Natural killer cell (primary cell): ENCODE results near the gene DICER1. TPM values are rescaled to one million over a fixed set of nuclear protein-coding genes. Genes with fewer than 3 reads are reported as not detected.

Experiments used
- ATAC-seq, 3 donors: fragments of 150-1000 bp in 2 of 3; fragments of 200-7000 bp in 1 of 3; cut with Tn5 transposase; 1 replicate in 1 of 3; 2 replicates in 2 of 3; pipeline ENCODE4 v1.10.0; 2021; ENCODE audit warnings: mild to moderate bottlenecking in 2 of 3, moderate library complexity in 2 of 3
- DNase-seq, 2 donors: peaks; one replicate each; pipeline versions ENCODE4 v3.0.0 to v3.0.0-alpha.2; 2013 to 2021; ENCODE audit warnings: mixed read lengths in 1 of 2
- H3K27ac ChIP-seq: one replicate; pipeline ENCODE4 v1.5.1; 2013; ENCODE audit warnings: mild to moderate bottlenecking, low read length
- H3K27me3 ChIP-seq: one replicate; pipeline ENCODE4 v1.6.1; 2013; ENCODE audit warnings: low read length; ENCODE audit not compliant: control insufficient read depth, insufficient read depth
- H3K36me3 ChIP-seq: one replicate; pipeline ENCODE4 v1.6.1; 2013; ENCODE audit warnings: low read length; ENCODE audit not compliant: control insufficient read depth, insufficient read depth
- H3K4me1 ChIP-seq: one replicate; pipeline ENCODE4 v1.6.1; 2013; ENCODE audit warnings: low read length; ENCODE audit not compliant: control insufficient read depth, insufficient read depth
- H3K4me3 ChIP-seq: one replicate; pipeline ENCODE4 v1.5.1; 2013; ENCODE audit warnings: low read length
- H3K9me3 ChIP-seq: one replicate; pipeline ENCODE4 v1.6.1; 2013; ENCODE audit warnings: low read length; ENCODE audit not compliant: control insufficient read depth, insufficient read depth
- H3K27ac Mint-ChIP-seq, 2 donors: one replicate each; pipeline ENCODE4 v1.8.0; 2022; ENCODE audit warnings: mild to moderate bottlenecking in 2 of 2, mixed read lengths in 2 of 2, moderate library complexity in 1 of 2
- H3K27me3 Mint-ChIP-seq, 2 donors: one replicate each; pipeline ENCODE4 v1.8.0; 2022; ENCODE audit warnings: low read depth in 2 of 2, mixed read lengths in 2 of 2
- H3K36me3 Mint-ChIP-seq: one replicate; pipeline ENCODE4 v1.8.0; 2022; ENCODE audit warnings: mixed read lengths
- H3K4me1 Mint-ChIP-seq, 2 donors: one replicate each; pipeline ENCODE4 v1.8.0; 2022; ENCODE audit warnings: mixed read lengths in 2 of 2
- H3K4me3 Mint-ChIP-seq: one replicate; pipeline ENCODE4 v1.8.0; 2022; ENCODE audit warnings: mild to moderate bottlenecking, moderate library complexity, mixed read lengths
- H3K9me3 Mint-ChIP-seq, 2 donors: one replicate each; pipeline ENCODE4 v1.8.0; 2022; ENCODE audit warnings: mixed read lengths in 2 of 2
- WGBS: methylation state at CpG from one replicate; pipeline ENCODE4 v1.1.7; 2013; ENCODE audit warnings: missing lambda C conversion rate; ENCODE audit not compliant: insufficient coverage; 5-methylcytosine and 5-hydroxymethylcytosine counted together
- intact Hi-C: fragments of 100-400 bp; cut with micrococcal nuclease; formaldehyde crosslinking; loops from one replicate; pipeline ENCODE4 v1.14.2; 2022
- total RNA-seq, 4 donors: library from RNA; stranded (reverse); fragments of 120-200 nt in 1 of 4; gene quantifications; one replicate each; pipeline versions ENCODE4 v1.2.3 to v1.2.4, GENCODE V29; 2013 to 2022
- TF ChIP-seq, protein P1 (sequence below): fragments of 200-600 bp; IDR thresholded peaks from one replicate; pipeline ENCODE4 v1.8.0; 2022; ENCODE audit warnings: antibody characterized with exemption

Gene DICER1
- total RNA-seq, 3 donors from 2014 or later (not counting 1 experiment from before 2014, with no cell fraction given), result 47.7 to 59.3 (median 52.9) TPM

DNA sequence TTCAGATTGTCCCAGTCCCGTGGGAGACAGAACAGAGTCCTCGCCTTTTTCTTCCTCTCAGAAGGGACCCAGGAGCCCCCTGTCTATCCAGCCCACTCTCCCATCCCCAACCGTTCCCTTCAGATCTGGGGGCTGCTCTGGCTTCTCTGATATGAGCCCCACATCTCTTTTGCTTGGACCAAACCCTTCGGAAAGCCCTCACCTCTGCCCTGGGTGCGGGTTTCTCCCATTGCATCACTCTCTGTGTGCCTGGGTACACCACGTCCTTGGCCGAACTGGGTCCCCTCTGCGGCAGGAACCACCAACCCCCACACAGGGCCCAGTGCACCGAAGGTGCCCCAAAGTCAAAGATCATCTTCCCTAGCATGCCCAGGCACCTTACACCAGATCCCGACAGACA, 87.8 kb downstream of the DICER1 start:
- no peak overlapping the region for H3K4me3 Mint-ChIP-seq
- WGBS, result 83% methylated on average over 9 of the region's 10 CpGs
- H3K36me3 ChIP-seq, result no peaks in the 10 kb centered on the region

DNA sequence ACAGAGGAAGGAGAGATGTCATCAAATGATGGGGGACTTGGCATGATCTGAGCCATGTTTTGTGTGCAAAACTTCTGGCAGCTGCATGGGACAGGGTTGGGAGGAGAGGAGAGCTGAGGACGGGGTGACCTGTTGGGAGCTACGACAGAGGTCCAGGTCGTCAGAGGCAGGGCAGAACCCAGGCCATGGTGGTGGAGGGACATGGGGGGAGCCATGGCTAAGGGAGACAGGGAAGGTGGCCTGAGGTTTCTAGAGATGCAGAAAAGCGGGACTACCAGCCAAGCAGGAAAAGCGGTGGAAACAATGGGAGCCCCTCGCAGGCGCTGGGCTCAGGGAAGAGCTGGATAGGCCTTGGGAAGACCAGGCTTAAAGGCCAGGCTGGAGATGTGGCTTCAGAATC, 88.3 kb downstream of the DICER1 start:
- TF ChIP-seq, protein P1, sequence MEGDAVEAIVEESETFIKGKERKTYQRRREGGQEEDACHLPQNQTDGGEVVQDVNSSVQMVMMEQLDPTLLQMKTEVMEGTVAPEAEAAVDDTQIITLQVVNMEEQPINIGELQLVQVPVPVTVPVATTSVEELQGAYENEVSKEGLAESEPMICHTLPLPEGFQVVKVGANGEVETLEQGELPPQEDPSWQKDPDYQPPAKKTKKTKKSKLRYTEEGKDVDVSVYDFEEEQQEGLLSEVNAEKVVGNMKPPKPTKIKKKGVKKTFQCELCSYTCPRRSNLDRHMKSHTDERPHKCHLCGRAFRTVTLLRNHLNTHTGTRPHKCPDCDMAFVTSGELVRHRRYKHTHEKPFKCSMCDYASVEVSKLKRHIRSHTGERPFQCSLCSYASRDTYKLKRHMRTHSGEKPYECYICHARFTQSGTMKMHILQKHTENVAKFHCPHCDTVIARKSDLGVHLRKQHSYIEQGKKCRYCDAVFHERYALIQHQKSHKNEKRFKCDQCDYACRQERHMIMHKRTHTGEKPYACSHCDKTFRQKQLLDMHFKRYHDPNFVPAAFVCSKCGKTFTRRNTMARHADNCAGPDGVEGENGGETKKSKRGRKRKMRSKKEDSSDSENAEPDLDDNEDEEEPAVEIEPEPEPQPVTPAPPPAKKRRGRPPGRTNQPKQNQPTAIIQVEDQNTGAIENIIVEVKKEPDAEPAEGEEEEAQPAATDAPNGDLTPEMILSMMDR, result no peak
- Mint-ChIP-seq H3K27ac (no peak overlapping the region), H3K27me3 (no peaks in the 10 kb centered on the region), H3K4me1 (no peaks in the 10 kb centered on the region), H3K4me3 (no peak overlapping the region), H3K36me3 (no peaks in the 10 kb centered on the region), H3K9me3 (no peaks in the 10 kb centered on the region)
- no peaks in the 10 kb centered on the region for H3K36me3 ChIP-seq
- no peak overlapping the region for H3K4me3 ChIP-seq
- H3K27me3 ChIP-seq, result no peaks in the 10 kb centered on the region
- no peaks in the 10 kb centered on the region for H3K4me1 ChIP-seq
- H3K27ac ChIP-seq, result no peak overlapping the region
- no peak for ATAC-seq
- WGBS, result 77% methylated on average over 7 of the region's 7 CpGs
- no peaks in the 10 kb centered on the region for H3K9me3 ChIP-seq
- DNase-seq, result no peak
- intact Hi-C loops, result no loop called here

More for the DNA sequence above, 87.8 kb downstream of the DICER1 start:
- Mint-ChIP-seq H3K9me3 (no peaks in the 10 kb centered on the region), H3K27me3 (no peaks in the 10 kb centered on the region), H3K36me3 (no peaks in the 10 kb centered on the region), H3K27ac (no peak overlapping the region), H3K4me1 (no peaks in the 10 kb centered on the region)
- DNase-seq, result no peak
- Histone ChIP-seq H3K4me1 (no peaks in the 10 kb centered on the region), H3K27me3 (no peaks in the 10 kb centered on the region), H3K27ac (no peak overlapping the region), H3K9me3 (no peaks in the 10 kb centered on the region), H3K4me3 (no peak overlapping the region)
- ATAC-seq, result no peak
- intact Hi-C loops, result no loop called here
- TF ChIP-seq, protein P1, result no peak

DNA sequence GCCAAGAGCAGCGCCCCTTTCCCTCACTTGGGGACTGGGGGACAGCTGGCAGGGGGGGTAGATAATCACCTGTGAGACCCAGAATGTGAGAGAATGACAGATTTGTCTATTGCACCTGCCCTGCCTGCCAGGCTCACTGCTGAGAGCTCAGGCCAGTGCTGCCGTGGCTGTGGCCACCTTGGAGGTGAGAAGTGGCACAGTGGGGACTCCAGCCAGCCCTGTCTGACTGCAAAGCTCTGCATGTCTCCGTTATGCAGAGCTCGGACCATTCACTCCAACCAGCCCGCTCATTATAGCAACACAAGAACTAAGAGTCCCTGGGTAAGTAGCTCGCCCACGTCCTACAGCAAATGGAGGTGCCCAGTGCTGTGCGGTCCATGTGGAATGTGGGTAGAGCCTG, 88.8 kb downstream of the DICER1 start:
- no peak for ATAC-seq
- no peaks in the 10 kb centered on the region for H3K9me3 Mint-ChIP-seq

DNA sequence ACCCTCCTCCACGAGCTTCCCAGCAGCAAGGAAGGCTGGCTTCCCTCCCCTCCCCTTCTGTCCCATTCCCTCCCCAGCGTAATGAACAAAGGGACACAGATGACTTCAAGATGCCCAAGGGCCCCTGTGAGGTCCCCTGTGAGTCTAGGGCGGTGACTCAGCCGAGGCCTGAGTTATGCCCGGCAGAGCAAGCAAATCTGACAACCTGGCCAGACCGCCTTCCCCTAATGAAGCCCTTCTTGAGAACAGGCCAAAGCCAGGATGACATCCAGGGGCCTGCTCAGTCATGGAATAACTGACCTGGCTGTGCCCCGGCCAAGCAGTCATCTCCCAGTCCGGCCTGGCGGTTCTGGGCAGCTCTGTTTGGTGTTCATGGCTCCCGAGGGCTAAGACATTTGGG, 89.2 kb downstream of the DICER1 start:
- no peaks in the 10 kb centered on the region for H3K9me3 Mint-ChIP-seq
- no peaks in the 10 kb centered on the region for H3K9me3 ChIP-seq

More for the DNA sequence above, 88.8 kb downstream of the DICER1 start:
- TF ChIP-seq, protein P1, result no peak
- Histone ChIP-seq H3K4me3 (no peak overlapping the region), H3K9me3 (no peaks in the 10 kb centered on the region), H3K4me1 (no peaks in the 10 kb centered on the region), H3K27me3 (no peaks in the 10 kb centered on the region), H3K36me3 (no peaks in the 10 kb centered on the region), H3K27ac (no peak overlapping the region)
- Mint-ChIP-seq H3K27me3 (no peaks in the 10 kb centered on the region), H3K36me3 (no peaks in the 10 kb centered on the region), H3K4me3 (no peak overlapping the region), H3K4me1 (no peaks in the 10 kb centered on the region), H3K27ac (no peak overlapping the region)
- no peak for DNase-seq
- intact Hi-C loops, result no loop called here
- WGBS, result 76% methylated on average over 8 of the region's 8 CpGs

More for the DNA sequence above, 89.2 kb downstream of the DICER1 start:
- Histone ChIP-seq H3K27me3 (no peaks in the 10 kb centered on the region), H3K36me3 (no peaks in the 10 kb centered on the region), H3K4me1 (no peaks in the 10 kb centered on the region), H3K27ac (no peak overlapping the region), H3K4me3 (no peak overlapping the region)
- Mint-ChIP-seq H3K4me1 (no peaks in the 10 kb centered on the region), H3K4me3 (no peak overlapping the region), H3K27ac (no peak overlapping the region), H3K36me3 (no peaks in the 10 kb centered on the region), H3K27me3 (no peaks in the 10 kb centered on the region)
- 79% methylated on average over 10 of the region's 10 CpGs for WGBS
- intact Hi-C loops, result no loop called here
- DNase-seq (no peak), ATAC-seq (no peak)
- TF ChIP-seq, protein P1, result no peak
